Esophagus muscularis mucosa (tissue), 3 donors: ENCODE results near the gene PPARG.

Experiments used
- CTCF ChIP-seq, 3 experiments: fragments of 200-600 bp in 2 of 3; fragments of 450-650 bp in 1 of 3; sonication (generic) in 2 of 3; IDR thresholded peaks; one replicate each; pipeline ENCODE4 v1.5.1; 2017 to 2019; ENCODE audit warnings: antibody characterized with exemption in 3 of 3, mild to moderate bottlenecking in 2 of 3, moderate library complexity in 1 of 3
- POLR2A ChIP-seq: fragments of 450-650 bp; IDR thresholded peaks from one replicate; pipeline ENCODE4 v1.6.1; 2017; ENCODE audit warnings: antibody characterized with exemption, moderate library complexity, mild to moderate bottlenecking, low read depth
- POLR2AphosphoS5 ChIP-seq, 2 donors: sonication (generic); formaldehyde crosslinking; IDR thresholded peaks; one replicate each; pipeline ENCODE4 v1.6.1; 2017; ENCODE audit warnings: antibody characterized with exemption in 2 of 2

- TF ChIP-seq POLR2A (no peak), CTCF (IDR thresholded peaks at IDR 0.05) (no peak), POLR2AphosphoS5 (IDR thresholded peaks at IDR 0.05) (no peak)
Measured at GRCh38 chr3:12375572-12375971, 86.7 kb downstream of the PPARG start.
